Activated CD4-positive, alpha-beta T cell treated with anti-CD3 and anti-CD28 coated beads, Interleukin-2, amount 50 U/mL, for 1 hour (primary cell): ENCODE results near the gene FAM25C.
"Not testable (repeated sequence)": the region's sequence is repeated elsewhere in the genome, so short reads cannot be mapped to it uniquely, and the experiment has no call there.

Experiments used
- DNase-seq: peaks from one replicate; pipeline ENCODE4 v3.0.0-alpha.2; 2020

FAM25C gene

DNA sequence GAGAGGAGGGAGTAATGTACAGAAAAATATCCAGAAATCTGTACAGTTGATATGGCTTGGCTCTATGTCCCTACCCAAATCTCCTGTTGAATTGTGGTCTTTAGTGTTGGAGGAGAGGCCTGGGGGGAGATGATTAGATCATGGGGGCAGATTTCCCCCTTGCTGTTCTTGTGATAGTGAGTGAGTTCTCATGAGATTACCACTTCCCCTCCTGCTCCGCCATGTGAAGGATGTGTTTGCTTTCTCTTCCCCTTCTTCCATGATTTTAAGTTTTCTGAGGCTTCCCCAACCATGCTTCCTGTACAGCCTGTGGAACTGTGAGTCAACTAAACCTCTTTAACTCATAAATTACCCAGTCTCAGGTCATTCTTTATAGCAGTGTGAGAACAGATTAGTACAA is 52.2 kb downstream of the FAM25C start:
- DNase-seq, result not testable (repeated sequence)
